GM23338 (cell line): ENCODE measurements around the gene MT1B. TPM values are rescaled to one million over a fixed set of nuclear protein-coding genes. Genes with fewer than 3 reads are reported as not detected.

ENCODE experiments used
- ATAC-seq: fragments of 200-7000 bp; cut with Tn5 transposase; 3 replicates; pipeline ENCODE4 v1.9.1; 2020
- DNase-seq: peaks from one replicate; pipeline ENCODE4 v3.0.0-alpha.2; 2015; ENCODE audit warnings: low spot score
- H2AFZ ChIP-seq: fragments of 200-600 bp; sonication (generic); 2 replicates; pipeline ENCODE4 v1.8.0; 2016; ENCODE audit warnings: antibody characterized with exemption, mild to moderate bottlenecking, moderate library complexity
- H3F3A ChIP-seq: fragments of 200-600 bp; sonication (generic); replicated peaks from 2 replicates; pipeline ENCODE4 v1.8.0; 2017; ENCODE audit warnings: antibody characterized with exemption, mixed run types, low read depth
- H3K27ac ChIP-seq: fragments of 200-600 bp; sonication (generic); 2 replicates; pipeline ENCODE4 v1.6.1; 2016; ENCODE audit warnings: low read depth
- H3K27me3 ChIP-seq: fragments of 200-600 bp; sonication (generic); 2 replicates; pipeline ENCODE4 v1.8.0; 2016; ENCODE audit warnings: mild to moderate bottlenecking, mixed run types, moderate library complexity; ENCODE audit not compliant: insufficient read depth
- H3K36me3 ChIP-seq: fragments of 200-600 bp; sonication (generic); 2 replicates; pipeline ENCODE4 v1.8.0; 2016; ENCODE audit warnings: mild to moderate bottlenecking; ENCODE audit not compliant: insufficient read depth
- H3K4me1 ChIP-seq: fragments of 200-600 bp; sonication (generic); 2 replicates; pipeline ENCODE4 v1.8.0; 2016; ENCODE audit warnings: mild to moderate bottlenecking, moderate library complexity; ENCODE audit not compliant: insufficient read depth
- H3K4me2 ChIP-seq: fragments of 200-600 bp; sonication (generic); 2 replicates; pipeline ENCODE4 v1.7.1; 2017; ENCODE audit warnings: mixed run types
- H3K4me3 ChIP-seq: fragments of 200-600 bp; sonication (generic); 2 replicates; pipeline ENCODE4 v1.6.1; 2016; ENCODE audit warnings: mixed run types
- H3K79me2 ChIP-seq: fragments of 200-600 bp; sonication (generic); replicated peaks from 2 replicates; pipeline ENCODE4 v1.8.0; 2017; ENCODE audit warnings: mild to moderate bottlenecking; ENCODE audit not compliant: insufficient read depth
- H3K9me2 ChIP-seq: fragments of 200-600 bp; sonication (generic); 2 replicates; pipeline ENCODE4 v1.8.0; 2017; ENCODE audit not compliant: insufficient read depth
- H4K20me1 ChIP-seq: fragments of 200-600 bp; sonication (generic); replicated peaks from 2 replicates; pipeline ENCODE4 v1.8.0; 2017; ENCODE audit warnings: mild to moderate bottlenecking; ENCODE audit not compliant: insufficient read depth
- H3K27ac Mint-ChIP-seq: 2 replicates; pipeline ENCODE4 v1.8.0; 2020; ENCODE audit warnings: inconsistent platforms, mild to moderate bottlenecking, moderate library complexity, mixed read lengths
- H3K27me3 Mint-ChIP-seq: 3 replicates; pipeline ENCODE4 v1.8.0; 2022; ENCODE audit warnings: low read depth, mild to moderate bottlenecking, moderate library complexity, mixed read lengths, inconsistent platforms; ENCODE audit not compliant: insufficient read depth, poor library complexity
- H3K36me3 Mint-ChIP-seq: 3 replicates; pipeline ENCODE4 v1.8.0; 2021; ENCODE audit warnings: low read depth, mild to moderate bottlenecking, inconsistent platforms, moderate library complexity, mixed read lengths
- H3K4me1 Mint-ChIP-seq: 3 replicates; pipeline ENCODE4 v1.8.0; 2020; ENCODE audit warnings: mild to moderate bottlenecking, inconsistent platforms, mixed read lengths
- H3K4me3 Mint-ChIP-seq: 3 replicates; pipeline ENCODE4 v1.8.0; 2021; ENCODE audit warnings: moderate library complexity, mild to moderate bottlenecking, inconsistent platforms, mixed read lengths
- H3K9me3 Mint-ChIP-seq: 3 replicates; pipeline ENCODE4 v1.8.0; 2020; ENCODE audit warnings: moderate library complexity, mild to moderate bottlenecking, inconsistent platforms, mixed read lengths
- CREB1 ChIP-seq: fragments of 250-450 bp; sonication (Bioruptor Pico); IDR thresholded peaks from 2 replicates; pipeline ENCODE4 v1.5.0; 2020; ENCODE audit warnings: low read depth, mild to moderate bottlenecking, moderate library complexity
- CTCF ChIP-seq, 2 experiments: fragments of 200-600 bp in 1 of 2; sonication (generic) in 1 of 2; conservative IDR thresholded peaks; 2 replicates each; pipeline versions ENCODE4 v1.5.1 to v1.6.1; 2016 to 2017; ENCODE audit warnings: antibody characterized with exemption in 2 of 2, low read depth in 2 of 2, mild to moderate bottlenecking in 2 of 2, moderate library complexity in 1 of 2
- EZH2 ChIP-seq: fragments of 200-600 bp; sonication (generic); IDR thresholded peaks from one replicate; pipeline ENCODE4 v1.8.0; 2017; ENCODE audit warnings: antibody characterized with exemption, mild to moderate bottlenecking, low read depth; ENCODE audit not compliant: unreplicated experiment
- EZH2phosphoT487 ChIP-seq: fragments of 200-600 bp; sonication (generic); IDR thresholded peaks from one replicate; pipeline ENCODE4 v1.8.1; 2018; ENCODE audit warnings: antibody characterized with exemption; ENCODE audit not compliant: unreplicated experiment
- JUNB ChIP-seq: IDR thresholded peaks from one replicate; pipeline ENCODE4 v1.6.1; 2016; ENCODE audit warnings: antibody characterized with exemption; ENCODE audit not compliant: unreplicated experiment
- ZNF331 ChIP-seq: fragments of 250-450 bp; sonication (Bioruptor Pico); IDR thresholded peaks from 2 replicates; pipeline ENCODE4 v1.5.0; 2020; ENCODE audit warnings: low read depth, mild to moderate bottlenecking, moderate library complexity
- polyA plus RNA-seq: library from polyadenylated mRNA; unstranded; fragments of >200 nt; fragmentation: Nextera tagmentation; extraction: Ambion mirVana; gene quantifications from 2 replicates; pipeline ENCODE4 v1.2.1, GENCODE V29; 2016
- total RNA-seq: library from RNA; depleted of rRNA; stranded (reverse); fragments of >200 nt; shearing (Covaris generic); gene quantifications from 2 replicates; pipeline ENCODE4 v1.2.3, GENCODE V29; 2014

The MT1B gene
- total and polyA plus RNA-seq, 2 experiments from 2014 or later: not detected

GRCh38 chr16:56636616-56637413 lies 14.9 kb upstream of the MT1B start:
- H3K4me1 ChIP-seq: peaks cover 21% of the 10 kb centered on the region; the same call in 1 of the 2 replicates
- no peak overlapping the region for H3K27ac Mint-ChIP-seq
- no peaks in the 10 kb centered on the region for H3K79me2 ChIP-seq
- H3K36me3 ChIP-seq: no peaks in the 10 kb centered on the region; the same call in 1 of the 2 replicates
- no peak for DNase-seq
- no peak overlapping the region for H3K4me3 ChIP-seq
- no peaks in the 10 kb centered on the region; the same call in 2 of the 3 replicates for H3K36me3 Mint-ChIP-seq
- H3K9me3 Mint-ChIP-seq: no peaks in the 10 kb centered on the region; the same call in 2 of the 3 replicates
- no peak overlapping the region for H2AFZ ChIP-seq
- peaks cover 8% of the 10 kb centered on the region; the same call in 1 of the 2 replicates for H3F3A ChIP-seq
- ATAC-seq: no peak
- no peaks in the 10 kb centered on the region for H3K9me2 ChIP-seq
- H3K4me3 Mint-ChIP-seq: peak overlapping the region; percentile 66; the same call in 1 of the 3 replicates
- TF ChIP-seq JUNB: no peak
- peak; percentile 76 for TF ChIP-seq EZH2
- peaks cover 100% of the 10 kb centered on the region for H3K27me3 ChIP-seq
- H3K4me2 ChIP-seq: no peak overlapping the region
- peaks cover 99% of the 10 kb centered on the region for H3K27me3 Mint-ChIP-seq
- peaks cover 11% of the 10 kb centered on the region for H4K20me1 ChIP-seq
- H3K27ac ChIP-seq: no peak overlapping the region
- peaks cover 35% of the 10 kb centered on the region for H3K4me1 Mint-ChIP-seq

- DNase-seq (peak; percentile 79), ATAC-seq (peak; percentile 50)
- H3K36me3 ChIP-seq: no peaks in the 10 kb centered on the region; the same call in 1 of the 2 replicates
- H3K27me3 Mint-ChIP-seq: peaks cover 99% of the 10 kb centered on the region
- H3K4me3 Mint-ChIP-seq: peak within 1 kb of the TSS; percentile 66
- no peaks in the 10 kb centered on the region; the same call in 2 of the 3 replicates for H3K9me3 Mint-ChIP-seq
- peak; percentile 81 for TF ChIP-seq EZH2phosphoT487
- TF ChIP-seq ZNF331 (CRISPR knock-in tag): no peak
- peak; percentile 84 for TF ChIP-seq EZH2
- H3K9me2 ChIP-seq: no peaks in the 10 kb centered on the region
- 0 out of 2 replicates have a peak within 1 kb of the TSS, but pooled peaks have one; percentile 63 for H2AFZ ChIP-seq
- H3K36me3 Mint-ChIP-seq: no peaks in the 10 kb centered on the region; the same call in 2 of the 3 replicates
- peaks cover 38% of the 10 kb centered on the region for H3K4me1 Mint-ChIP-seq
- peaks cover 8% of the 10 kb centered on the region for H4K20me1 ChIP-seq
- peaks cover 11% of the 10 kb centered on the region; the same call in 1 of the 2 replicates for H3F3A ChIP-seq
- peak within 1 kb of the TSS; percentile 57 for H3K4me3 ChIP-seq
- no peaks in the 10 kb centered on the region for H3K79me2 ChIP-seq
- no peak within 1 kb of the TSS for H3K27ac ChIP-seq
- no peak within 1 kb of the TSS for H3K27ac Mint-ChIP-seq
- peak within 1 kb of the TSS; percentile 77 for H3K4me2 ChIP-seq
- H3K4me1 ChIP-seq: peaks cover 13% of the 10 kb centered on the region; the same call in 1 of the 2 replicates
- peaks cover 100% of the 10 kb centered on the region for H3K27me3 ChIP-seq
Measured at GRCh38 chr16:56637814-56638750, 13.6 kb upstream of the MT1B start, which contains the start of gene MT1A. Gene MT1A (plus strand): TSS chr16:56638666. CDS start chr16:56638739, 73 bp downstream.

- H2AFZ ChIP-seq: no peak overlapping the region
- H3K9me3 Mint-ChIP-seq: no peaks in the 10 kb centered on the region; the same call in 2 of the 3 replicates
- no peak for DNase-seq
- no peaks in the 10 kb centered on the region; the same call in 1 of the 2 replicates for H3K36me3 ChIP-seq
- no peak overlapping the region for H3K27ac ChIP-seq
- no peak for ATAC-seq
- H3K27me3 Mint-ChIP-seq: peaks cover 99% of the 10 kb centered on the region
- no peak for TF ChIP-seq CTCF (conservative IDR thresholded peaks at IDR 0.05; ENCODE audit: low read depth in 2 of 2)
- TF ChIP-seq ZNF331 (CRISPR knock-in tag): no peak
- no peak for TF ChIP-seq CREB1 (CRISPR knock-in tag)
- TF ChIP-seq EZH2: no peak
- no peak for TF ChIP-seq JUNB
- H4K20me1 ChIP-seq: no peaks in the 10 kb centered on the region; the same call in 1 of the 2 replicates
- peaks cover 18% of the 10 kb centered on the region; the same call in 1 of the 2 replicates for H3K4me1 ChIP-seq
- H3K4me3 Mint-ChIP-seq: no peak overlapping the region; the same call in 2 of the 3 replicates
- peak overlapping the region; percentile 77; the same call in 1 of the 2 replicates for H3K4me2 ChIP-seq
- H3K9me2 ChIP-seq: no peaks in the 10 kb centered on the region
- no peaks in the 10 kb centered on the region for H3K79me2 ChIP-seq
- no peaks in the 10 kb centered on the region; the same call in 2 of the 3 replicates for H3K36me3 Mint-ChIP-seq
- peak overlapping the region; percentile 57 for H3K4me3 ChIP-seq
- H3K27ac Mint-ChIP-seq: no peak overlapping the region
- peaks cover 45% of the 10 kb centered on the region for H3K4me1 Mint-ChIP-seq
- H3F3A ChIP-seq: peaks cover 11% of the 10 kb centered on the region; the same call in 1 of the 2 replicates
- H3K27me3 ChIP-seq: peaks cover 100% of the 10 kb centered on the region
Measured at GRCh38 chr16:56639045-56639444, 12.6 kb upstream of the MT1B start.
